ENCODE measurements around the gene PTGFRN.
A peak's percentile ranks its signal among the peaks of the same experiment; 100 is the strongest.

GRCh38 chr1:116934586-116935207, 25.0 kb downstream of the PTGFRN start:
- TF ChIP-seq CTCF (IDR thresholded peaks at IDR 0.05): peak; percentile 20
- no peak for TF ChIP-seq ZFX (IDR thresholded peaks at IDR 0.05; ENCODE audit: borderline replicate concordance)

All from 22Rv1 (cell line).